Mucosa of gallbladder (tissue), 1 donor: ENCODE results near the gene YOD1. TPM values are rescaled to one million over a fixed set of nuclear protein-coding genes. Genes with fewer than 3 reads are reported as not detected.

Source experiments
- DNase-seq: peaks from one replicate; pipeline ENCODE4 v3.0.0-alpha.2; 2020; ENCODE audit warnings: low spot score
- total RNA-seq: library from RNA; stranded (reverse); gene quantifications from one replicate; pipeline ENCODE4 v1.2.1, GENCODE V29; 2021
- donor health status: DM: no; HTN: no; CAD: no.

YOD1 gene
- total RNA-seq, 1 donor from 2014 or later: 4.5 TPM

DNA sequence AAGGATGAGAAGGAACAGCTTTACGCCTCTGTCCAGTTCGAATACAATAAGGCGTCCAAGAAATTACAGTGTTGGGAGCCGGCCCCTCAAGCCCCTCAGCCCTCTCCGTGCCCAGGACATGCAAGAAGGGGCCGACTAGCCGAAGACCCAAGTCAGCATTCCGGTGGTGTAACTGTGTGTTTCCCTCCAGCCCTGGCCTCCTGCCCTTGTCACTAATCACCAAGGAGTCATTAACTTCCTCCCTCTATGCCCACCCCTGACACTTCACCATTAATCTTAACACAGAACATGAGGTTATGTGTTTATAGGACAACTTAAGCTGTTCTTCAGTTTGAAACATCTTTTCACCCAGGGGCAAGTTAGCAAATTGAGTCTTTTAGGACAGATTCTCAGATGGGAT lies 21.2 kb upstream of the YOD1 start:
- no peak for DNase-seq

GRCh38 chr1:207071426-207071825 lies 20.4 kb upstream of the YOD1 start:
- peak; percentile 4 for DNase-seq

GRCh38 chr1:207070811-207071210 lies 19.8 kb upstream of the YOD1 start:
- peak; percentile 2 for DNase-seq

GRCh38 chr1:207069858-207070506 lies 19.0 kb upstream of the YOD1 start:
- no peak for DNase-seq

DNA sequence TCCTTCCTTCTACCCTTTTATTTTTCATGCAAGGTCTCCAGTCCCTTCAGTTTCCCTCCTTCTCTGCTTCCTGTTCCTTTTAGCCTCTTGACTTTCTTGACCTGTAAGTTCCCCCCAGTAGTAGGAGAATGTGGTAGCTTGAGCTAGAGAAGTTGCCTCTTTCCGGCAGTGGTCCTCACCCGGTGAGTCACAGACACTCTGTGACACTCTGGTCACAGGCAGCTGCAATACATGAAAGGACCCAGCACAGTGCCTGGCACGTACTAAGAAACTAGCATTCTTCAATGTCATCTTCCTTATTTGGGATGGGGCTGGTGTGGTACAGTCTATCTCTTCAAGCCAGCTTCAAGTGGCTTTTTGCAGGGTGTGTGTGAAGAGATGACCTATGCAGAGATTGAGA lies 18.1 kb upstream of the YOD1 start:
- no peak for DNase-seq

GRCh38 chr1:207067665-207068064 lies 16.7 kb upstream of the YOD1 start:
- DNase-seq: peak; percentile 8

DNA sequence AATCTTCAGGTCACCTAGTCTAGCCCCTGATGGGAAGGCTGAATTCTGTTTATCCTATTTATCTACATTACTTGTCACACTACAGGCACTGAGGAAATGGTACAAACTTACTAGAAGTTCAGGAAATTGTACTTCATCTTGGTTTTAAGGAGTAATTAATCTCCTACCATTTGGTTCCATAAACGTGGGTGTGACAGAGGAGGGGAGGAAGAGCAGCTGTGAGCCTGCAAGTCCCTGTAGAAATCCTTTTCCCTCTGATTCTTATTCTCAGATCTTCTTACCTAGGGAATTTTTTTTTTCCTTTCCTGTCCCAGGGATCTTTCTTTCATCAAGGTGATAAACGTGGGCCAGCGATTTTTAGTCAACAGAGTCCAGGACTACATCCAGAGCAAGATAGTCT lies 16.2 kb upstream of the YOD1 start:
- peak; percentile 8 for DNase-seq

DNA sequence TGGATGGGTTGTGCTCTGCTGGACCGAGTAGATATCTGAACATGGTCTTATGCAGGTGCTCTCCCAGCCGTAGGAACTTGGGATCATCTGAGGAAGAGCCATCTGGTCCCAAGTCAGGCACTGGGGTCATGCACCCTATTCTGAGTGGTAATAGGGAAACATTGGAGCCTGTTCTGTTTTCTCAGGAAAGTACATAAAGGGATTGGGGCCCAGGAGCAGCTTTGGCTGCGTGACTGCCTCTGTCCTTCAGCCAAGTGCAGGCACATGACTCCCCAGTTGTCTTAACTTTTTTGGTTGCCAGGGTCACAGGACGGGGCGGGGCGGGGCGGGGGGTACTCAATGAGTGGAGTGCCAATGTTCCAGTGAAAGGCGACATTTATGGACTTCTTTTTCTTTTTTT lies 13.6 kb upstream of the YOD1 start:
- DNase-seq: no peak

- DNase-seq: no peak
Measured at GRCh38 chr1:207063014-207063413, 12.0 kb upstream of the YOD1 start.

GRCh38 chr1:207062058-207062457 lies 11.1 kb upstream of the YOD1 start:
- no peak for DNase-seq

DNA sequence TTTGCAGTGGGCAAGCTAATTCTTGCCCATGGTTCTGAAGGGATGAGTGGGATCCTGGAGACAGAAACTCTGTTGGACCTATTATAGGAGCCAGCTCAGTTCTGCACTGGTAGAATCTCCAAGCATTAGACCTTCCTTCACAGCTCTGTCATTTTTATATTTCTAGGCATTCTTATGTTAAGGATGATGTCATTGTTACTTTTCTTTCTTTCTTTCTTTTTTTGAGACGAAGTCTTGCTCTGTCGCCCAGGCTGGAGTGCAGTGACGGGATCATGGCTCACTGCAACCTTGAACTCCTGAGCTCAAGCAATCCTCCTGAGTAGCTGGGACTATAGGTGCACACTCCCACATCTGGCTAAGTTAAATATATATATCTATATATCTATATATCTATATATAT lies 9.6 kb upstream of the YOD1 start:
- no peak for DNase-seq

- DNase-seq: no peak
Measured at GRCh38 chr1:207059881-207060280, 8.9 kb upstream of the YOD1 start.

- DNase-seq: no peak
Measured at GRCh38 chr1:207058878-207059867, 8.2 kb upstream of the YOD1 start.

- DNase-seq: no peak
Measured at GRCh38 chr1:207058252-207058651, 7.2 kb upstream of the YOD1 start.

GRCh38 chr1:207056673-207057072 lies 5.7 kb upstream of the YOD1 start:
- DNase-seq: peak; percentile 49

DNA sequence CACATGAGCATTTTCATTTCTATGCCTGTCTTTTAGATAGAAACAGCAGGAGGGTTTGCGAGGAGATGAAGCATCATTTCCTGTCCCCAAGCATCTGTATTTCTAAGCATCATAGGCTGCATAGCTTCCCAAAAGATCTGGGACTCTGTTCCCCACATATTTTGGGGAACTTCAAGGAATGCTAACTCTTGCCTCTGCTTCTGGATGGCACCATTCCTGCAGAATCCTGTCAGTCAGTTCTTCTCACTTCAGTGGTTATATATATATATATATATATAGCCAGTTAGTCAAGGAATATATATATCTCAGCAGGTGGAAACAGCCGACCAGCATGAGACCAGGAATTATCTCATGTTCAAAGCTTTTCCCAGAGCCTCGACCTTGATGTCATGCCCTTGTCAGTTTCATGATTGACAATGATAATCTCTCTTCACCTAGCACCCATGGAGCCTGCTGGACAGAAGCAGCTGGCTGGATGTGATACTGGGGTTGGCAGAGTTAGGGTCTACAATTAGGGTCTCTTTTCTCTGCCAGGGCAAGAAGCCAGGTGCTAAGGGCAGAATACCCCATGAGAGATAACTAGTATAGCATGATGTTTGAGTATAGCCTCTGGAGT lies 4.5 kb upstream of the YOD1 start:
- DNase-seq: no peak

DNA sequence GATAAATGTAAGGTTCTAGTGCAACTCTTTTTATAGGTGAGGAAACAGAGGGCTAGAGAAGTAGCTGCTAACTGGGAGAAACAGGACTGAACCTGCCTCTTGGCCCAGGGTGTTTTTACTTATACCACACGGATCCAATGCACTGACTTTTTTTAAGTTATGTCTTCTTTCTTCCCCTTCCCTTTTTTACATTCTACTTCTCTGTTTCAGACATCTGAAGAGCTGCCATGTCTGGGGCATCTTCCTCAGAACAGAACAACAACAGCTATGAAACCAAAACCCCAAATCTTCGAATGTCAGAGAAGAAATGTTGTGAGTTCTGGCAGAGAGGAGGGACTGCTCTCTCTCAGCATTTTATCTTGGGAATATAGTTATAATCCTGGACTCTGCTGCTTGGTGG lies 3.5 kb upstream of the YOD1 start:
- DNase-seq: no peak

DNA sequence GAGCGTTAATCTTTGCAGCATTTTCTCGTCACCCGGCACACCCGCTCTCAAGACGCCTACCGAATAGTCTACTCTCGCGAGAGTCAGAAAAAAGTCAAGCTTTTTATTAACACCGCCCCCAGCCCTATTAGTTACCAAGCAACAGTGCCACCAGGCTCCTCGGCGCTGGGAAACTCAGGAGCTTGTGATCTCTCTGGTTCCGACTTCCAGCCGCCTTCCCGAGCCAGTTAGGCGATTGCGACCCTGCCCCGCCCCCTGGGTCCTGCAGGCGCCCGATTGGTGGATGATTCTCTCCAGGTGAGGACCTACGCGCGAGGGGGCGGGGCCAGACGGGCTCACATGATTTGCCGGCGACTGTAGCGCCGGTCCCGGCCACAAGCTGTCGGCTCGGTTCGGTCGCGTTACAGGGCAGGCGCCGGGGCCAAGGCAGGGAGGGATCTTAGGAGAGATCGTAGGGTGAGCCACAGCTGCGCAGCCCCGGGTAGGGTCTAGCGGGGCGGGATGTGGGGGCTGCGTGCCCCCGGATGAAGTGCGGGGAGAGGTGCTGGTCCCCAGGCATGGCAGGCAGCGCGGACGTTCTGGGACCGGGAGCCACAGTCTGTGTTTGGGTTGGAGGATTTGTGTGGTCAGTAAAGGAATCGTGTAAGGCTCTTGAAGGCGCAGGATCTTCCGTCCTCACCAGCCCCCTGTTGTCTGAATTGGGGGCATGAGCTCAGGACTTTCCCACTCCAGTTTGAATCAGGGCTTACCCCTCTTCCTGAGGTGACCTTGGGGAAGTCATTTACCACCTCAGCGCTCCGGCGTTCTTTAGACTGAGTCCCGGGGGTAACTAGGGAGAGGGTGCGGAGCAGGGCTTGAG lies 2.1 kb upstream of the YOD1 start, which contains the start of gene PFKFB2:
Gene PFKFB2, plus strand, starts transcription at position 365 of the 859 bp plus-strand sequence. CDS start 1,443 bp downstream, outside the sequence.
- DNase-seq: peak; percentile 98

DNA sequence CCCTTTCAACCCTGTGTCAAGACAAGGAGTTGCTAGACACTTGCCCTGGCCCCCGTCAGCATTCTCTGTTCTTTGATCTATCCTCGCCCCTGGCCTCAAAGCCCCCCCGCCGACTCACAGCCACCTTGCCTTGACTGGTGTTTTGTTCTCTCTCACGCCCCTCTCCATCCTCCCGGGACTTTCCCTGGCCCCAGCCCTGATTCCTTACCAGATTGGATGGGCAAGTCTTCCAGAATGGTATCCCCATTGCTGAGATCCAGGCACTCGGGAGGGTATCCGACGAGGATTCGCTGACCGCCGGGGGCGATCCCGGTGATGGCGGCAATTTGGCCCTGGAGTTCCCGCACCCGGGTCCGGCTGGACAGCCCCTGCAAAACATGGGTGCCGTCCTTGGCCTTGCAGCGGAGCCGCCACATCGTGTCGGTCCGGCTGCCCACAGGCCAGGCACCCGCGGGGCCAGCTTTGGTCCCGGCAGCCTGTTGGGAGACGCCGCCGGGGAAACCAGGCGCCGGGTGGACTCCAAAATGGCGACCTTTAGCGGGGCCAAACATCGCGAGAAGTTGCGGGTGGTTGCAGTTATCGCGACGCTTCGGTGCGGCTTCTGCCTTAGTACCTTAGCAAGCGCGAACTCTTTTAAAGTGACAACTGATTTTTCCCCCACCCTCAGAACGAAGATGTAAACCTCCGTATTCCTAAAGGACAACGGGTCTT lies 373 bp downstream of the YOD1 start:
- peak; percentile 96 for DNase-seq

- DNase-seq: peak; percentile 62
Measured at GRCh38 chr1:207049974-207050391, 1.0 kb downstream of the YOD1 start.

GRCh38 chr1:207049514-207049913 lies 1.5 kb downstream of the YOD1 start:
- no peak for DNase-seq
